ENCODE measurements around the gene SUGCT.

- no peak for TF ChIP-seq CTCF (IDR thresholded peaks at IDR 0.05)
- TF ChIP-seq POLR2A (IDR thresholded peaks at IDR 0.05; ENCODE audit: low read depth): no peak
- no peak for TF ChIP-seq POLR2AphosphoS5 (IDR thresholded peaks at IDR 0.05)
- TF ChIP-seq EP300 (IDR thresholded peaks at IDR 0.05): no peak
Measured at GRCh38 chr7:40092182-40092581, 42.6 kb upstream of the SUGCT start.

Data from esophagus muscularis mucosa (tissue), 4 donors.